HG03354 (cell line): ENCODE measurements around the gene GLB1L3.
"Not testable (repeated sequence)": the region's sequence is repeated elsewhere in the genome, so short reads cannot be mapped to it uniquely, and the experiment has no call there.

ENCODE experiments used
- ATAC-seq: cut with Tn5 transposase; IDR thresholded peaks from one replicate; pipeline ENCODE4 v1.9.1; 2021; ENCODE audit warnings: mild to moderate bottlenecking; ENCODE audit not compliant: unreplicated experiment, poor library complexity, severe bottlenecking

Gene GLB1L3

GRCh38 chr11:134250246-134250645, 25.9 kb upstream of the GLB1L3 start:
- ATAC-seq: no peak

GRCh38 chr11:134250675-134251074, 25.5 kb upstream of the GLB1L3 start:
- ATAC-seq: no peak

GRCh38 chr11:134252346-134253187, 23.6 kb upstream of the GLB1L3 start:
- peak; percentile 32 for ATAC-seq

GRCh38 chr11:134253188-134253993, 22.8 kb upstream of the GLB1L3 start, which contains the start of the genes ACAD8 and THYN1:
Gene ACAD8, plus strand, starts transcription at chr11:134253568. Its CDS starts 33 bp downstream, at chr11:134253601.
Gene THYN1, minus strand, starts transcription at chr11:134253352. Its CDS starts 470 bp downstream, at chr11:134252882.
- peak; percentile 99 for ATAC-seq

- no peak for ATAC-seq
Observed at GRCh38 chr11:134254433-134255183, 21.6 kb upstream of the GLB1L3 start.

- not testable (repeated sequence) for ATAC-seq
Observed at GRCh38 chr11:134255184-134255561, 21.0 kb upstream of the GLB1L3 start.

- ATAC-seq: no peak
Observed at GRCh38 chr11:134257101-134257500, 19.1 kb upstream of the GLB1L3 start.

- ATAC-seq: no peak
Observed at GRCh38 chr11:134258577-134258976, 17.6 kb upstream of the GLB1L3 start.

- no peak for ATAC-seq
Observed at GRCh38 chr11:134260503-134260902, 15.7 kb upstream of the GLB1L3 start.

GRCh38 chr11:134260983-134261382, 15.2 kb upstream of the GLB1L3 start:
- ATAC-seq: no peak

GRCh38 chr11:134261626-134262488, 14.3 kb upstream of the GLB1L3 start:
- no peak for ATAC-seq

- no peak for ATAC-seq
Observed at GRCh38 chr11:134264966-134265764, 11.0 kb upstream of the GLB1L3 start.

- no peak for ATAC-seq
Observed at GRCh38 chr11:134266440-134266839, 9.7 kb upstream of the GLB1L3 start.

GRCh38 chr11:134266841-134267251, 9.3 kb upstream of the GLB1L3 start:
- no peak for ATAC-seq

GRCh38 chr11:134267461-134267860, 8.7 kb upstream of the GLB1L3 start:
- no peak for ATAC-seq

- ATAC-seq: no peak
Observed at GRCh38 chr11:134267966-134268365, 8.2 kb upstream of the GLB1L3 start.

GRCh38 chr11:134270250-134270714, 5.9 kb upstream of the GLB1L3 start:
- no peak for ATAC-seq

- ATAC-seq: no peak
Observed at GRCh38 chr11:134271978-134272377, 4.2 kb upstream of the GLB1L3 start.
